ENCODE results near the gene TMEM131L.

GRCh38 chr4:153553155-153553818 lies 87.1 kb downstream of the TMEM131L start:
- TF ChIP-seq CTCF (IDR thresholded peaks at IDR 0.05) (no peak), POLR2A (IDR thresholded peaks at IDR 0.05) (no peak), POLR2AphosphoS5 (IDR thresholded peaks at IDR 0.05) (no peak)
